ENCODE results near the gene SH3BP5.

Gene SH3BP5

DNA sequence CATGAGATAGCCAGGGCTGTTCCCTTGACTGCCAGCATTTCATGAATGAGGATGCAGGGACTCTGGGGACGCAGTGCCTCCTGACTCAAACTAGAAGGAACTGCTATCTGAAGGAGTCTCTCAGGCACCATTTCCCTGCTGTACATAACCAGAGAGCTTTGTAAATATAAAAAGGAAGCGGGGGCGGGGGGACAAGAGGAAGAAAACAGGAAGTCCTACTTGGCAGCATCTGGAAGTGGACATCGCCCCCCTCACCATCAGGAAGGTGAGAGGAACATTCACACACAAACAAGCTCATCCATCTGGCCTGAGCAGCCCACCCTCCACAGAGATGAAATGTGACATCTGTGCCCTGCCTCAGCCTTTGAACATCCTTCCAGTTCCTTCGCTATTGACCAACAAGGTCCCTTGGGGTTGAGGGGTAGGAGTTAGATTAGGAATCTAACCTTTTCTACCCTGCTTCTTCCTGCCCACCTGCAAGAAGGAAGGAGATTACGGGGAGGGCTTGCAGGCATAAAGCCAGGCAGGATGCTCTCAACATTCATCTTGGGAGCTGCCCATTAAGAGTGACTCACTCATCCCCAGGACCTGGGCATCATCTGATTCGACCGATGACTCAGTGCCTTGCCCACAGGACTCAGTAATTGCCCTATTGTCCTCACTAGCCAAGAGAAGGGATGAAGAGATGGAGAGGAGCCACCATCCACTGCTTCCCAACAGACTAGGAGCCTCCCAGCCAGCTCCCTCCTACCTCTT lies 31.9 kb downstream of the SH3BP5 start:
- no peak for TF ChIP-seq CTCF (IDR thresholded peaks at IDR 0.05)

GRCh38 chr3:15299036-15299435 lies 33.4 kb downstream of the SH3BP5 start:
- TF ChIP-seq CTCF (IDR thresholded peaks at IDR 0.05), result no peak

DNA sequence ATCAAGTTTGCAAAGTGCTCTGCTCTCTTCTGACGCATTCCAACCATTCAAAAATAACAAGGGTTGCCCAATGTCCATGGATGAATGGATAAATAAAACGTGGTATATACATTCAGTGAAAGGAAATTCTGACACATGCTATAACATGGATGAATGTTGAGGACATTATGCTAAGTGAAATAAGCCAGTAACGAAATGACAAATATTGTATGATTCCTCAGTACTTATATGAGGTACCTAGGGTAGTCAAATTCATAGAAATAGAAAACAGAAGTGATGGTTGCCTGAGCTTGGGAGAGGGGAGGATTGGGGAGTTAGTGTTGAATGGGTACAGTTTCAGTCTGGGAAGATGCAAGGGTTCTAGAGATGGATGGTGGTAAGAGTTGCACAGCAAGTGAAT lies 33.9 kb downstream of the SH3BP5 start:
- TF ChIP-seq CTCF (IDR thresholded peaks at IDR 0.05), result no peak

GRCh38 chr3:15297608-15298350 lies 34.6 kb downstream of the SH3BP5 start:
- no peak for TF ChIP-seq CTCF (IDR thresholded peaks at IDR 0.05)

DNA sequence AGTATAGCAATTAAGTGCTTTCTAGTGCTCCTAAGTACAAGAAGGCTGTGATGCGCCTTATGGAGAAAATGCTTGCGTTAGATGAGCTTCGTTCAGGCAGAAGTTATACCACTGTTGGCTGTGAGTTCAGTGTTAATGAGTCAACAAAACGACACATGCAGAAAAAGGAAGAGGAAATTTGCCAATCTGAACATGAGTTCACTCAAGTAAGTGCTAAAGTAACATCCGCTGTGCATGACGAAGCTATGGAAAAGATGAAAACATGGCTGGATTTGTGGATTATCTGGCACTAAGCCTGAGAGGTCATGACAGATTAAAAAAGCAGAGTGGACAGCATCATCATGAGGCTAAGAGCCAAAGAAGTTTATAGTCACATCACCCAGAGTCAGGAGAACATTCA lies 36.9 kb downstream of the SH3BP5 start:
- TF ChIP-seq CTCF (IDR thresholded peaks at IDR 0.05), result no peak

DNA sequence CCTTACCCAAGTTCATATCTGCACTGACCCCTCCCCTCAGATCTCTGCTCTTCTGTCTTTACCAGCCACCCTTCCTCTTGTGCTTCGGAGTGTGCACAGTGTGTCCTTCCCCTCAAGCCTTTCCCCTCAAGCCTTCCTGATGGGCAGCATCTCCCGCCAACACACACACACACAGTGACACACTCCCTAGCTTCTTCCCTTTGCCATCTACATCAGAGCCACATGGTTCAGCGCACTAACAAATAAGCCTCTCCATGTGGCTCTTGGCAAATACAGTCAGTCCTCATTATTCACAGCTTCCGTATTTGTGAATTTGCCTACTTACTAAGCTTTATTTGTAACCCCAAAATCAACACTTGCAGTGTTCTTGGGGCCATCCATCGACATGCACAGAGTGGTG lies 37.5 kb downstream of the SH3BP5 start:
- TF ChIP-seq CTCF (IDR thresholded peaks at IDR 0.05), result no peak

DNA sequence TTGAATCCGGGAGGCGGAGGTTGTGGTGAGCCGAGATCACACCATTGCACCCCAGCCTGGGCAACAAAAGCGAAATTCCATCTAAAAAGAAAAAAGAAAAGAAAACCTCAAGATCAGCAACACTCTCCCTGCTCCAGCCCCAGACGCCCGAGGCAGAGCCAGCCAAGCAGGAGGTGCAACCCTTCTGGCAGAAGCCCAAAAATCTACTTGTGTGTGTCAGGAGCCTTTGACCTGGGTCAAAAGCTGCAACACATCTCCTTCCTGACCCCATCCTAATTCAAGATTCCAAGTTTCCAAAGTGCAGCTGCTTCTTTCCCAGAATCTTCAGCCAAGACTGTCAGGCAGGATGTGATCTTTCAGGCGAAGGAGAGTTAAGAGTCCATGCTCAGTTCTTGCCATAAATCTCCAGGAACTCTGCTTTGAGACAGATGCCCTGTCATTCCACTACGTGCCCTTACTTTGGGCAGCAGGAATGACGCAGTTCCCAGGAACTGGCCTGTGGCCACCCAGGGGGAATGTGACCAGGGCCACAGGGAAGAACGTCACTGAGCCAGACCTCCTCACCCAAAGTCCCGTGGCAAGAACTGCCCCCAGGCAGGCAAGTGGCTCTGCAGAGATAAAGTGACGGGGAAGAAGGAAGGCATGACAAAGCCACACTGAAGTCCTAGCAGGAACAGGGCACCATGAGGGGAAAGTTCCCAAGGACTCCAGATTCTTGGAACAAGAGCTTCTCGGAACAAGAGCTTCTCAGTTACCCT lies 39.4 kb downstream of the SH3BP5 start:
- TF ChIP-seq CTCF (IDR thresholded peaks at IDR 0.05), result no peak

All from LNCAP (cell line).